HG03457 (cell line): ENCODE results near the gene MMP26.

Experiments used
- ATAC-seq: cut with Tn5 transposase; IDR thresholded peaks from one replicate; pipeline ENCODE4 v1.9.1; 2021; ENCODE audit warnings: moderate number of reproducible peaks; ENCODE audit not compliant: unreplicated experiment

Gene MMP26

GRCh38 chr11:4704054-4704789 is at the start of gene MMP26:
TSS of gene MMP26 (plus strand) at chr11:4704784.
- ATAC-seq = no peak

GRCh38 chr11:4658629-4659445 is 45.7 kb upstream of the MMP26 start:
- no peak for ATAC-seq

GRCh38 chr11:4662876-4663275 is 41.7 kb upstream of the MMP26 start:
- ATAC-seq = no peak

GRCh38 chr11:4664183-4664582 is 40.4 kb upstream of the MMP26 start:
- ATAC-seq = no peak

GRCh38 chr11:4664786-4665185 is 39.8 kb upstream of the MMP26 start:
- ATAC-seq = no peak

GRCh38 chr11:4665424-4665823 is 39.2 kb upstream of the MMP26 start:
- ATAC-seq = no peak

- ATAC-seq = no peak
Observed at GRCh38 chr11:4671741-4672140, 32.8 kb upstream of the MMP26 start.

- no peak for ATAC-seq
Observed at GRCh38 chr11:4672470-4672869, 32.1 kb upstream of the MMP26 start.

GRCh38 chr11:4673781-4674180 is 30.8 kb upstream of the MMP26 start:
- no peak for ATAC-seq

GRCh38 chr11:4677948-4678347 is 26.6 kb upstream of the MMP26 start:
- ATAC-seq = no peak

GRCh38 chr11:4680341-4680740 is 24.2 kb upstream of the MMP26 start:
- ATAC-seq = no peak

GRCh38 chr11:4682623-4683419 is 21.8 kb upstream of the MMP26 start:
- no peak for ATAC-seq

GRCh38 chr11:4684631-4685285 is 19.8 kb upstream of the MMP26 start:
- ATAC-seq = no peak

GRCh38 chr11:4695442-4695841 is 9.1 kb upstream of the MMP26 start:
- ATAC-seq = no peak

- no peak for ATAC-seq
Observed at GRCh38 chr11:4697585-4697984, 7.0 kb upstream of the MMP26 start, which contains the start of gene OR51E2. TSS of gene OR51E2 (minus strand) at chr11:4697853. CDS start at chr11:4682711, 15,142 bp downstream.

- peak; percentile 84 for ATAC-seq
Observed at GRCh38 chr11:4699697-4700435, 4.7 kb upstream of the MMP26 start.

GRCh38 chr11:4700436-4700820 is 4.2 kb upstream of the MMP26 start:
- ATAC-seq = no peak

GRCh38 chr11:4704790-4705334 is 278 bp downstream of the MMP26 start:
- ATAC-seq = no peak

- ATAC-seq = no peak
Observed at GRCh38 chr11:4713241-4713640, 8.7 kb downstream of the MMP26 start.

GRCh38 chr11:4714300-4714699 is 9.7 kb downstream of the MMP26 start:
- no peak for ATAC-seq
